ENCODE results near the gene CACHD1.
A peak's percentile ranks its signal among the peaks of the same experiment; 100 is the strongest.

CACHD1 gene

DNA sequence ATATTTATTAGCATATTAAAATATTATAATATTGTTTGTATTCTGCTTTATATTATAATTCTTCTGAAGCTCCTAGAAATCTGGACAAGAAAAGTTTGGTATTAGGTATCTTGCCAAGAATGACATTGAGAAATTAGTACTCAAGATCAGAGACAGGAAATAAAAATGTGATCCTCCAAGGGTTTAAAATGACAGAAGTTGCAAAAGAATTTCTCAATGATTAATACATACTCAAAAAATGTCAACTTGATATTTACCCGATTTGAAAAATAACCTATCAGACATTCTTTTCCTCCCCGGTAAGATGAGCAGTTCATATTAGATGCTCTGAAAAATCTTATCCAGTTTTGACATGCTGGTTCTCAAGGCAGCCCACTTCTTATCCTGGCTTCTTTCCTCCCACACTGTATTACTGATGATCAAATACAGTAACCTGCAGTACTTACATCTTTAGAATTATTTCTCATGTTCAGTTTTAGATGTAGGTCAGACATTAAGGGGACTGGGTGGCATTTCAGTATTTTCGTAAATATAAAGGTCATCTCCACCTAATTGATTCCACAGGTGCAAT lies 55.3 kb downstream of the CACHD1 start:
- DNase-seq: no peak

DNA sequence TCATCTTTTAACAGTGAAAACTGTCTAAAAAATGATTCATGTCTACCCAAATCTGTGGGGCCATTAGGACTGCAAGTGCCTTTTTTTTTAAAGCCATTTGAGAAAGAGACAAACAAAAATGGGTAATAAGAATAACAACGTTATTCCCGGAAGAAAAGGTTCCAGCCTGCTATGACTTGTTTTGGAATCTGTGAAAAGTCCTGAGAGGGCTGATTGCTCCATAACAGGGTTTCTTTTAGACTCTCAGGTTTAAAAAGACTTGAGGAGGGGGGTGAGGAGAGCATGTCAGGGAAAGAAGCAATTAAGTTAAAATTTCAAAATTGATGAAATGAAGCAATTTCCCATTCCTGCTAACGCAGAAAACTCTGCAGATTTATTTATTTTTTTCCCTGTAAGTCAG lies 56.4 kb downstream of the CACHD1 start:
- DNase-seq: no peak

DNA sequence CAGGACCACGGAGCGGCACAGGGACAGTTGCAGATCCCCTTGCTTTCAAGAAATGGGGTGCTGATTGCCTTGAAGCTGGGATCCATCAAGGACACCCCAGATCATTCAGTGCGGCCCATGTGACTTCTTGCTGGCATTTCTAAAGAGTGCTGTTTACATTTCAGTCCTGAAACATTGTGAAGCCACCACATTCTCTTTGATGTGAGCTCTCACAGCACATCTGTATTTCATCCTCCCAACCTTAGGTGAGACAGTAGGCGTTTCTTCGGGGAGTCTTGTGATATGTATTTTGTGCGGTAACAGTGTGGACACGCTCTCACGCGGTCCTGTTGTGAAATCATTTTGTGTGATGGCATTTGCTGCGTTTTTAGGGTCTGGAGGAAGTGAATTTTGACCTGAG lies 57.2 kb downstream of the CACHD1 start:
- no peak for DNase-seq

DNA sequence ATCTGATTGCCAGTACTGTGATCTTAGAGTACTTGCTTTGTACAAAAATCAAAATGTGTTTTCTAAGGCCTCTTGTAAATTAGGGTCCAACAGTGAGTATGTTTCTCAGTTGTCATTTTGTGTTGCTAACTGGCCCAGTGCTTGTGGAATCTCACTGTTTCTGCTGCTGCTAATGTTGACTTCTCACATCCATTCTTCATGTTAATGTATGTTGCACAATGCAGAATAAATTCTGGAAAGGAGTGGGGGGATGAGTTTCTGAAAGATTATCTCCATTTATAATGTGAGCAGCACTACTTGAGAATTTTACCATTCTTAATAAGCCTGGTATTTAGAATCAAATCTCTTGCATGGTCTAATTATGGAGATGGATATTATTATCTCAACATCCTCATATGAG lies 57.9 kb downstream of the CACHD1 start:
- no peak for DNase-seq

DNA sequence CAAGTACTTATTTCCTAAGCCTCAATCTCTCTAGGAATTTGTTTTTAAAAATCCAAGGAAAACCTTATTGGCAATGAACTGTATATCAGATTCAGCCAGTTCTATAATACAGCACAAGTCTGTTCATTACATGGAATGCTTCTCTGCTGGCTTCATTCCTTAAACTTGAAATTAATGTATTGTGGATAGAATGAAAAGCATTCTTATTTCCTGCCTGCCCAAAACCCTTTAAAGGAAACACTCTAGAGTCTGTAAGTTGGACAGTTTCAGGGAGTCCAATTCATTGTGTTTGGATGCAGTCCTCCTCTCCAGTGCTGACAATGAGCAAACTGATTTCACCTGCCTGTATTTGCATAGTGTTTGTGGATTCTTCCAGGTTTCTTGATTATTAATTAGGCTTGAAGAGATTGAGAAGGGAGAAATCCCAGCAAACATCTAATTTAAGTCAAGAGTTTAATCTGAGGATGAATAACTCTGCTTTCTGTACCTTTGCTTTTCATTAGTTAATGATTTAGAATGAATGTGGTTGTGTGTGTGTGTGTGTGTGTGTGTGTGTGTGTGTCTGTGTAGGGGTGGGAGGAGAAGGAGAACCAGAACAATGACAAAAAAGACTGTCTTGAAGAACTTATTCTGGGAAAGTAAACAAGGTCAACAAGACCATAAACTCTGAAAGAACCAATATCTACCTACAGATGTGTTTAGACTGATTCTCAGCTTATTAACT lies 61.2 kb downstream of the CACHD1 start:
- DNase-seq: no peak

DNA sequence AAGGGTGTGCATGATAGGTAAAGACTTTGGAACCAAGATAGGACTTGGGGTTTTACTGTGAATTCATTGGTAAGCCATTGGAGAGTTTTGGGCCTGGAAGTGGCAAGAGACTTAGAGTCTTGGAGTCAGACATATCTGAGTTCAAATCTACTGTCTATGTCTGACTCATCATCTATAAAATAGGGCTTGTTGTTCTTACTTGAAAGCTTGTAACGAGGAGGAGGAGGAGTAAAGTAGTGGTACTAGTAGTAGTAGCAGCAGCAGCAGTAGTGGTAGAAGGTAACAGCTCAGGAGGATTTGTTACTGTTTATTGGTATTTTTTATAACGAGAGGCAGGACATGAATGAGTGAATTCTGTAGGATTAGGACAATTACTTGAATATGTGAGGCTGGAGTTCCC lies 62.7 kb downstream of the CACHD1 start:
- no peak for DNase-seq

DNA sequence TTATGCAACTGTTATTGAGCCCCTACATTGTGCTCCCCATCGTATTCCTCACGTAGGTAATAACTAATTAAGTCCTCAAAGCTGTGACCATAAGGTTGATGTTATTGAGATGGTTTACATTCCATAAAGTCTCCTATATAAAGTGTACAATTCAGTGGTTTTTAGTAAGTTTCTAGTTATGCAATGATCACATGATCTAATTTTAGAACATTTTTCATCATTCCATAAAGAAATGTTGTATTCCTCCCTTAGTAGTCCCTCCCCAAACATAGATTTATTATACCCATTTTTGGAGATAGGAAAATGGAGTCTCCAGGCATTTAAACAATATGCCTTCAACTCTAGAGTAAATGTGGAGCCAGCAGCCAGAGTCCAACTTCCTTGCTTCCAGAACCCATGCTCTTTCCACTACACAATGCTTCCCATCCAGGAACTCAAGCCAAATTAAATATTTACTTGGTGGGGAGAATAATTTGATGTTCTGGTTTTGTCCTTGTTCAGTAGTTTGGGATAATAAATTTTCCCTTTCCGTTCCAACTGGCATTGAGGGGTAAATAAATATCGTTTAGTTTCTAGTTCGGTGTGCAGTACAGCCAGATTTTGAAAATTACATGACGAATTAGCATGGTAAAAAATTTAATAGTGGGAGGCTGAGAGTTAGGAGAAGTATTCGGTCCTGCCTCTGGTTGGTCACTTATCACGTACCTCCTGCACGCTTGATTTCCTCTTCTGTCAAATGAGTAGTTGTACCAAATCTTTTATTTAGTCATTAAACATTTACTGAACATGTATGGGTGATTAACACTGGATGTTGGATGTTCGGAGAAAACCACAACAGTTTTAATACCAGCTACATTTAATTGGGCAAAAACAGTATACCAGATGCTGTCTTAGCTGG lies 66.3 kb downstream of the CACHD1 start:
- DNase-seq: no peak

DNA sequence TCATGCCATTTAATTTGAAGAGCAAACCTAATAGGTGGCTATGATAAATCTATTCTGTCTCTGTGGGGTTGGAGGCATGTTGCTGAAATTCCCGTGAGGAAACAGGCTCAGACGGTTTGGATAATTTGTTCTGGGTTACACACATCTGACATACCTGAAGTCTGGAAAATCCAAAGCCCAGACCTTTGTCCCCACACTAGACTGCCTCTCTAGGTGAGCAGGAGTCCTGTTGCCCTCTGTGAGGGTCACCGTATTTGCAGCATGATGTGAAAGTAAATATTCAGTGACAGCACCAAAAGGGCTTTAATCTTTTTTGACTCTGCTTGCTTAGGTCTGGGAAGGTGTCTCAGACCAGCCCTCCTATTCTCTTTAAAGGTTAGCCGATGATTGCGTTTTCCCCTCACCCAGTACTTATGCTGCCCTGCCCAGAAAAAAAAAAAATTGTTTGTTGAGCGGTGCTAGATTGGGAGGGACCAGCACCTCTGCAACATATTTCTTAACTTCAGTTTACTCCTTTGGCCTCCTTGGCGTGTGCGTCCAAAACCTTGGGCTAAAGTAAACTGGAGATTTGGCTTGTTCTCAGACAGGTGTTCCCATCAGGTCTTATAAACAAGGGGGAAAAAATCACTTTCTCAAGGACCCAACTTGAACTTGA lies 67.0 kb downstream of the CACHD1 start:
- no peak for DNase-seq

DNA sequence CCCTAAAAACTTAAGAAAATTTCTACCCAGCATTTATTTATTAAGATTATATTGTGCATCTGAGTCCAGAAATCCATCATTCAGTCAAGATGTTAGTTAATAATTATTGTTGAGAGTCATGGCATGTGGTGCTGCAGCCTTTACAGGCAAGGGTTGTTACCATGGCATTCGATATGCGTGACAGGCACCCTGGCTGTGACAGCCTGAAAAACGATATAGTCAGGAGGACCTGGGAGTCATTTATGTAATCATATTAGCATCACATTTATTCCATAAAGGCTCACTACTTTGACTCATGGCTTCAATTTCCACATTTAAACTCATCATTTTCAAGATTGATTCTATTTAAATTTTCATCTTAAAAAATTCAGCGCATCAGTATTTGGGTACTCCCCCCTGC lies 68.0 kb downstream of the CACHD1 start:
- no peak for DNase-seq

DNA sequence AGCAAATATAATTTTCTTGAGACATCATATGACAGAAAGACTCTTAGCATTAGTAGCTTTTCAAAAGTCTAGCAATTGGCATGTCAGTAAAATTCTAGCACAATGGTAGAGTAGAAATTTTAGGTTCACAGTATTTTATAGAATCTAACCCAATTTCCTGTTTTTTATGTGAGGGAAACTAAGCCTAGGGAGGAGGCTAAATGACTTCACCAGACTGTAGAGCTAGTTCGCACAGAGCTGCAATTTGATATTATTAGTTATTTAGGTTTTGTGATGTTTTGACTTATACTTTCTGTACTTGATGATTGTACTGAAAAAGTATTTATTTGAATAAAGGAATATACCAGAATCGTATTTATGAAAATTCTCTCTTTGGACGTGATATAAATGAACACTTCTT lies 68.5 kb downstream of the CACHD1 start:
- DNase-seq: no peak

DNA sequence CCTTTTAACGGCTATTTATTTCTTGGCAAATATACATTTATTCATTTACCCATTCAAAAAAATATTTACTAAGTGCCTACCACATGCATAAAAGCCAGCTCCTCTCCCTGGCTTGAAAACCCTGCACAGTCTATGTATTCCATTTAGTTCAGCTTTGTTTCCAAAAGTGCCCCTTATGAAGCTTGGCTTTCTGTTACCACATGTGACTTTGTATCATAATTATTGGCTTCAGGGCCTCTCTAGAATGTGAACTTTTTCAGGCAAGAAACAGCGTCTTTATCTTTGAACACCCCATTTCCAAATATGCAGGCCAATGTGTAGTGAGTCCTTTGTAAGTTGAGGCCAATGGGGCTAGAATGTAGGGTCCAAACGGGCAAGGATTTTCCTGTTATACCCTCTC lies 69.4 kb downstream of the CACHD1 start:
- DNase-seq: no peak

DNA sequence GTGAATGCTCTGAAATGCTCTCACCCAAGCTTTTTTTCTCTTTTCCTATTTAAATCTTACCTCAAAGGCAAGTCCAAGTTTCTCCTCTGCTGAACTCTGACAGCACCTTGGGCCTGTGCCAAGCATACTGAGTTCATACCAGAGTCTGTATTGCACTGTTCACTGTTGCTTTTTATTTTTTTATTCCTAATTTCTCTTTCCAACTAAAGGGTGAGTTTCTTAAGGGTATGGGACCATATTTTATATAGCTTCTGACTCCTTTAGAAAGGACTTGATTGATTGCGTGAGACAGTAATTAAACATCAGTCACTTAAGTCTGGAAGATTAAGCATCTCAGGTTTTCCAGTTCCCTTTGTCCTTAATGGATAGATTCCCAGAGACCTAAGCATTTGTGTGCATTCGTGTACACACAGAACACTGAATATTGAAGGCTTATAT lies 69.9 kb downstream of the CACHD1 start:
- DNase-seq: no peak

DNA sequence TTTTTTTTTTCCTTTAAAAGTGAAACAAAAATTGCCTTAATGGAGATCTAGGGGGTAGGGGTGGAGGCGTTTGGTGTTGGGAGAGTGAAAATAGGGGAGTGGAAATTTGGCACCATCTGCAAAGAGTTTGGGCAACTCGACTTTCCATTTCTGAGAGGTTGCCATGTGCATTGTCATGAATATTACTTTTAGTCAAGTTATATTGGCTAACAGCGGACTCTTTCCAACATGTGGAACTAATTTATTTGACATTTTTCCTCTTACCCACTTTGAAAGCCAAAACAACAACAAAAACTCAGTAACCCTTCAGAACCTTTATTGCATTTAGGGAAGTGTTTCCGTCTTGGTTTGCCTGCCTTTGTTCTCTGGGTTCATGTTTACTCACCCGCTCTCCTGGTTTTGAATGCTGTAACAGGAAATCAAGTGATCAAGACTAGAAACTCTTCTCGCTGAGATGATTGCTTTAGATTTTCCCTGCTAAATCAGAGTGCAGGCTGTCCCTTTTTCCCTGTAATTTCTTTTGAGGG lies 70.4 kb downstream of the CACHD1 start:
- no peak for DNase-seq

DNA sequence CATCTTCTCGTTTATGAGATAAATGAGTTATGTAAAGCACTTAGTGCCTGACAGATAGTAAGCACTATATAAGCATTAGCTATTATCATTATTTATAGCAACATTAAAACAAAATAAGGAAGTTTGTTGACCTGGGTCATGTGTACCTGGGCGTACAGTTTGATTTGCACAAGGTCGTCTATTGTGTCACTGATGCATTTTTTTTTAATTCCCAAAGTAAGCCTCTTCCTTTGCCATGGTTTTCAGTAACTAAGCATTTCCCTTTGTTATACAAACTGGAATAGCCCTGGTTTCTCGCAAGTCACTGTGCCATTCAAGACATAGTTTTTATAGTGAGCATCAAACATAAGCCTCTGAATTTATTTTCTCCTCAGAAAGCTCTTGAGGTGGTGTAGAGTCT lies 72.2 kb downstream of the CACHD1 start:
- no peak for DNase-seq

DNA sequence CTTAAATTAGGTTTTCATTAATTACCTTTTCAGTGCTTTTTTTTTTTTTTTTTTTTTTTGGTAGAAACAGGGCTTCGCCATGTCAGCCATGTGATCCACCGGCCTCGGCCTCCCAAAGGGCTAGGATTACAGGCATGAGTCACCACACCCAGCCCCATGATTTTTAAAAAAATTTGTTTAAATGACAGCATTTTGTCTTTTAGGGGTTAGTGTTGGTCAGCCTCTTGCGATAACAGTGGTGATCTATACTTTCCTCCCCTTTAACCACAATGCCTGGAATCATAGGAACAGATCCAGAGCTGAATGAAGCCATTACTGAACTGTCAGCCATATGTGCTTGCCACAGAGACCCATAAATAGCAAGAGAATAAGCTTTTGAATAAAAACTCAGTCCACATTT lies 73.9 kb downstream of the CACHD1 start:
- DNase-seq: no peak

DNA sequence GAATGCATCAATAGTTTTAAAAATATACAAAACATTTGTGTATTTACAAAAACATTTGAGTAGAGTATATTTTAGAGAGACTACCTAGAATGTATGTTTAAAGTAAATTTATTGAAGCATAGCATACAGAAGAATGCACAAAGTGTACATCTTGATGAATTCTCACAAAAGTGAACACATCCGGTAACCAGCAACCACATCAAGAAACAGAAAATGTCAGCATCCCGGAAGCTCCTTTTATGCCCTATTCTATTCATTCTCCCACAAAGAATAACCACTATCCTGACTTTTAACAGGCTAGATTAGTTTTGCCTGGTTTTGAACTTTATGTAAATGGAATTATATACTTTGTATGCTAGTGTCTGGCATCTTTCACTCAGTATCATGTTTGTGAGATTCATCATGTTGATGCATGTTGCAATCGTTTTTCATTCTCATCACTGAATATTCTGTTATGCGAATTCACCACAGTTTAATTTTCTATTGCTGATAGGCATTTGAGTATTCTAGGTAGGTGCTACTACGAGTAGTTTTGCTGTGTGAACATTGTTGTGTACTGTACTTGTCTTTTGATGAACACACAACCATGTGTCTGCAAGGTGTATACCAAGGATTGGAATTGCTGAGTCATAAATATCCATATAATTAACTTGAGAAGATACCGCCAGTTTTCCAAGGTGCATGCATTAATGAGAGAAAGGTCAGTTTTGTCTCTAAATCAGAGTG lies 75.4 kb downstream of the CACHD1 start:
- peak; percentile 10 for DNase-seq

DNA sequence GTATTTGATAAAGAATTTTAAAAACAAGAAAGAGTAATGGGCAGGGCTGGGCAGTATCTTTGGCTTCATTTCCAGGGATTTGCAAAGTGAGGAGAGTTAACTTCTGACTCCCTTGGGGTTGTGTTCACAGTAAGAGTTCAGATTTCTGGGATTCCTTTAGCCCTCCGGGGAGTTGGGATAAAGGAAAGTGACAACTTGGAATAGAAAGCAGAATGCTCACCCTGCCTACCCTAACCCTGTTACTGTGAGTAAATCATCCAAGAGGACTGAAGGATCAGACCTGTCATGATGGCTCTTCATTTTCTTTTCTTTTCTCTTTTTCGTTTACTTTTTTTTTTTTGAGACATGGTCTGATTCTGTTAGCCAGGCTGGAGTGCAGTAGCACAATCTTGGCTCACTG lies 76.1 kb downstream of the CACHD1 start:
- no peak for DNase-seq

DNA sequence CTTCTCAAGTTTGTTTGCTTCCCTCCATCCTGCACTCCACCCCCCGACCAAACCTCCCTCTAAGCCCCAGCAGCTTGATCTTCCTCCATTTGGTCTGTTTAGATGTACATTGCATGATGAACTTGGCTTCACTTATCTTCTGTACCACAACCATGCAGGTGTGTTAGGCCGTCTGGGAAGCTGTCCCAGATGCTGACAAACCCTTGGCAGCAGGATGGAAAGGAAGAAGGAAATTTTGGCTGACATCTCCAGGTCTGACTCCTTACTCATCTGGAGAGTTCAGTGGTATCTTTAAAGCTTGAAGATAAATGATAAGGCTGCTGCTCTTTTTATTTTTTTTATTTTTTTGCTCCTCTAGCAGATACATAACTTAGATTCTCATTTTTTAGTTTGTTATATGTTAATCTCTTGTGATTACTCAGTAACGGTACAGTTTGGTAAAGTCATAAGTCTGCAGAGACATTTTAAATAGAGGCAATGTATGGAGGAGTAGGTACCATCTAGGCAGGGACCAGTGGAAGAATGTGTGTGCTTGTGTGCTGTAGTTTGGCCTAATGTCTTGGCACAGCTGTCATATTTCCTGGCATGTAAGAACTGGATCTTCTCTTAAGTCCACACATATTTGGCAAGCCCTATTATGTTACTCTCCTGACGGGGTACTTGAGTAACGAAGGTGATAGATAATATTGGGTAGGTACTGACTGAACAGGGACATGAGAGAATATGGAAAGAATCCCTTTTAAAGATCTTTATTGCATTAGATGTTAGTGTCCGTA lies 79.7 kb downstream of the CACHD1 start:
- DNase-seq: no peak

DNA sequence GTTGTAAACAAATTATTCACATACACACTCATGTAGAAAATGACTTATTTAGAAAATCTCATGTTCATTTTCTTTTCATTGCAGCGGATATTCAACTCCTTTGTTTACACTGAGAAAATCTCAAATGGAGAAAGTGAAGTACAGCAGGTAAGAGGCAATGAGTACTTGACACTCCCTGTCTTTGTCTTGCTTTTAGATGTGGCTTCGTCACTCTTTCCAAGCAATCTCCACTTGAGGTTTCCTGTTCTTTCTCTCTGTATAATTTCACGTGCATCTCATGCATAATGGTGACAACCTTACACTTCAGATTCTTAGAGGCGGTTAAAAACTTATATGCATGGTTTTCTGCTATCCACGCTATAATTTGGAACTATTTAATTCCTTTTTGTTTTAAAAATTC lies 80.6 kb downstream of the CACHD1 start:
- no peak for DNase-seq

DNA sequence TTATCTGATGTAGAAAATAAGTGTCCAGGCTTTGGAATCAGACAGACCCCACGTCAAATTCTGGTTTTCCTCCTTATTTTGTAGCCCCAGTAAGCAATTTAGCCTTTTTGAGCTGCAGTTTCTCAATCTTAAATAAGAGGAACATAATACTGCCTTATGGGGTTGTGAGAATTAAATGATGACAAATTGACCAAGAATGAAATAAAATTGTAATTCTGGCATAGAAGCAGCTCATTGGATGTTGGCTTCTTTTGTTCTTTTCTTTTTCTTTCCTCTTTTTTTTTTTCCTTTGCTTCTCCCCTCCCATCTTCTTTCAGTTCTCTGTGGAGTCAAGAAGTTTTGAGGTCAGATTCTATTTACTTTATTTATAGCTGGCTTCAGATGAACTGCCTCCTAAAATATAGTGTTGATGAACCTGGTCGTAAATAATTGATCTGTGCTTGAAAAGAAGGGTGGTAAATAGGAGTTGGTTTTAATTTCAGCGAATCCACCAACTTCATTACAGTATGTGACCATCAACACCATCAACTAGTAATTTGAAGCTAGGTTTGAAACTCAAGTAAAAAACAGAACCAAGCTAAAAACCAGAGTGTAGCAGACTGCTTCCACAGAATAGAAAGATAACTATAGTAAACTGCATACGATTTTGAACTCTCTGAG lies 81.1 kb downstream of the CACHD1 start:
- DNase-seq: no peak

DNA sequence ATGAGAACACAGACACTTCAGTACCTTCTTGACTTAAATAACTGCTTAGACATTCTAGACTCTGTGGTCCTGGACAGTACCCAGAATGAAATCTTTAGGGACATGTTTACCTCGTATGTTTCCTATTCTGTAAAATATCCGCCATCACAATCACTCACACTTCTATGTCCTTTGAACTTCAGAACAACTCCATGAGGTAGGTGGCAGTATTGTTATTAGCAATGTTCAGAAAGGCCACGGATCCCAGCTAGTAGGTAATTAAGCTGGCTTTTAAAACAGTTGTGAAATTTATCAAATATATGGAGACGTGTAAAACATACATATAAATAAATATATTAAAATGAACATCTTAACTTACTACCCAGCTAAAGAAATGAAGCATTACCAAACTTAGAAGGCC lies 83.4 kb downstream of the CACHD1 start:
- no peak for DNase-seq

Measured in activated gamma-delta T cell treated with Interleukin-2 at 50 U/mL for 16 hours (primary cell).